GM12878 (cell line): ENCODE data around the gene TGFB2. TPM values are rescaled to one million over a fixed set of nuclear protein-coding genes. Genes with fewer than 3 reads are reported as not detected.

ENCODE experiments used
- BMI1 ChIP-seq: fragments of 450-650 bp; IDR thresholded peaks from 2 replicates; pipeline ENCODE4 v1.6.1; 2016; ENCODE audit warnings: mild to moderate bottlenecking, moderate library complexity, borderline replicate concordance
- LARP7 ChIP-seq: fragments of 450-650 bp; IDR thresholded peaks from 2 replicates; pipeline ENCODE4 v1.6.1; 2017; ENCODE audit warnings: mild to moderate bottlenecking
- MLLT1 ChIP-seq: fragments of 450-650 bp; IDR thresholded peaks from 2 replicates; pipeline ENCODE4 v1.6.1; 2016; ENCODE audit warnings: mild to moderate bottlenecking
- NFYA ChIP-seq: IDR thresholded peaks from 2 replicates; pipeline ENCODE4 v1.6.1; 2011; ENCODE audit warnings: low read depth, mild to moderate bottlenecking, low read length, improper control_type of control experiment, borderline replicate concordance
- RB1 ChIP-seq: fragments of 450-650 bp; formaldehyde crosslinking; IDR thresholded peaks from 2 replicates; pipeline ENCODE4 v1.6.1; 2017; ENCODE audit warnings: mild to moderate bottlenecking, borderline replicate concordance
- STAT1 ChIP-seq: fragments of 450-650 bp; conservative IDR thresholded peaks from 2 replicates; pipeline ENCODE4 v1.6.1; 2014; ENCODE audit warnings: antibody characterized with exemption, mild to moderate bottlenecking
- TBL1XR1 ChIP-seq: IDR thresholded peaks from 2 replicates; pipeline ENCODE4 v1.6.1; 2012; ENCODE audit warnings: low read depth, low read length, improper control_type of control experiment
- YBX1 ChIP-seq: fragments of 450-650 bp; IDR thresholded peaks from 2 replicates; pipeline ENCODE4 v1.6.1; 2016; ENCODE audit warnings: antibody characterized with exemption
- ZBTB33 ChIP-seq: fragments of 450-650 bp; IDR thresholded peaks from 2 replicates; pipeline ENCODE4 v1.6.1; 2017; ENCODE audit warnings: mild to moderate bottlenecking
- ZNF687 ChIP-seq: fragments of 450-650 bp; IDR thresholded peaks from 2 replicates; pipeline ENCODE4 v1.6.1; 2017; ENCODE audit warnings: mild to moderate bottlenecking, moderate library complexity
- polyA plus RNA-seq, 11 experiments: library from polyadenylated mRNA; depleted of rRNA in 4 of 11; unstranded in 6 of 11; stranded (reverse) in 5 of 11; fragments of >200 nt; fragmentation: Nextera tagmentation in 4 of 11; fragmentation: Illumina TruSeq in 1 of 11; extraction: Ambion mirVana in 4 of 11; extraction: Trizol in 1 of 11; gene quantifications; 1 replicate in 1 of 11; 2 replicates in 10 of 11; pipeline versions ENCODE4 v1.2.1 to v1.2.3, GENCODE V29; 2011 to 2016; ENCODE audit warnings: inconsistent platforms in 2 of 11, missing spikeins in 2 of 11, low read depth in 1 of 11
- total RNA-seq, 4 experiments: library from RNA; depleted of rRNA in 3 of 4; stranded (reverse); fragments of >200 nt in 3 of 4; fragmentation: Illumina TruSeq in 1 of 4; extraction: Trizol in 1 of 4; gene quantifications; 2 replicates each; pipeline versions ENCODE4 v1.2.1 to v1.2.3, GENCODE V29; 2013 to 2021
- TF ChIP-seq, protein P1 (sequence below): fragments of 450-650 bp; IDR thresholded peaks from 2 replicates; pipeline ENCODE4 v1.6.1; 2016; ENCODE audit warnings: mild to moderate bottlenecking

The TGFB2 gene
- total and polyA plus RNA-seq, 10 of the 15 experiments (the other 5 are each of a cell fraction or from before 2014, with no cell fraction given): 0.03 to 0.11 (median 0.04) TPM; not detected in 6

GRCh38 chr1:218324226-218324580 is 20.9 kb upstream of the TGFB2 start (continued):
- TF ChIP-seq ZNF687: no peak
- no peak for TF ChIP-seq BMI1
- TF ChIP-seq ZBTB33: no peak
- TF ChIP-seq YBX1: no peak
- TF ChIP-seq RB1: no peak
- no peak for TF ChIP-seq LARP7
- TF ChIP-seq, protein P1, sequence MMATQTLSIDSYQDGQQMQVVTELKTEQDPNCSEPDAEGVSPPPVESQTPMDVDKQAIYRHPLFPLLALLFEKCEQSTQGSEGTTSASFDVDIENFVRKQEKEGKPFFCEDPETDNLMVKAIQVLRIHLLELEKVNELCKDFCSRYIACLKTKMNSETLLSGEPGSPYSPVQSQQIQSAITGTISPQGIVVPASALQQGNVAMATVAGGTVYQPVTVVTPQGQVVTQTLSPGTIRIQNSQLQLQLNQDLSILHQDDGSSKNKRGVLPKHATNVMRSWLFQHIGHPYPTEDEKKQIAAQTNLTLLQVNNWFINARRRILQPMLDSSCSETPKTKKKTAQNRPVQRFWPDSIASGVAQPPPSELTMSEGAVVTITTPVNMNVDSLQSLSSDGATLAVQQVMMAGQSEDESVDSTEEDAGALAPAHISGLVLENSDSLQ: no peak
- TF ChIP-seq MLLT1: no peak
- no peak for TF ChIP-seq NFYA
- no peak for TF ChIP-seq STAT1
- no peak for TF ChIP-seq TBL1XR1
- TF ChIP-seq, all 136 proteins: peak for 0
